A549 (cell line): ENCODE results near the gene CSNK1D.

Experiments
- BHLHE40 ChIP-seq: IDR thresholded peaks from 2 replicates; pipeline ENCODE4 v1.6.1; 2012; ENCODE audit warnings: low read depth, low read length, inconsistent platforms
- CBX8 ChIP-seq: fragments of 200-600 bp; sonication (generic); IDR thresholded peaks from 2 replicates; pipeline ENCODE4 v1.6.1; 2016
- JUNB ChIP-seq: fragments of >200 bp; sonication (Bioruptor Twin); formaldehyde crosslinking; IDR thresholded peaks from 2 replicates; pipeline ENCODE4 v1.6.1; 2016
- TF ChIP-seq, protein P1 (sequence below): IDR thresholded peaks from 2 replicates; pipeline ENCODE4 v1.6.1; 2012

DNA sequence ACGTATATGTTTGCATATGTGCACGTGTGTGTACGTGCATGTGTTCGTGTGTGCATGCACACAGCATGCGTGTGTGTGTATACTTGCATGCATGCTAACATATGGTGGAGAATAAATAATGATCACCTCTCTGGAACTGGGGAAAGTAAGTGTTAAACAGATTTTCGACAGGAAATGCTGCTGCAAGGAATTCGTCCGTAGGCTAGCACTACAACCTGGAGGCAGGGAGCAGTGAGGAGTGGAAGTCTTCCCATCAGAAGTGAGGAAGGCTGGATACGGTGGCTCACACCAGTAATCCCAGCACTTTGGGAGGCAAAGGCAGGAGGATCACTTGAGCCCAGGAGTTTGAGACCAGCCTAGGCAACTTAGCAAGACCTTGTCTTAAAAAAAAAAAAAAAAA is 4.8 kb upstream of the CSNK1D start:
- TF ChIP-seq BHLHE40 (no peak), CBX8 (no peak), JUNB (no peak)
- TF ChIP-seq, protein P1, sequence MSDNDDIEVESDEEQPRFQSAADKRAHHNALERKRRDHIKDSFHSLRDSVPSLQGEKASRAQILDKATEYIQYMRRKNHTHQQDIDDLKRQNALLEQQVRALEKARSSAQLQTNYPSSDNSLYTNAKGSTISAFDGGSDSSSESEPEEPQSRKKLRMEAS, result no peak
